Measurements from ENCODE around the gene TMEM220.

The TMEM220 gene

GRCh38 chr17:10767232-10767631, 37.4 kb upstream of the TMEM220 start:
- no peak for TF ChIP-seq CTCF (IDR thresholded peaks at IDR 0.05; ENCODE audit: control insufficient read depth, insufficient read depth, low read depth, low read length, missing control alignments)
- no peak for DNase-seq (ENCODE audit: low read depth)
- H3K4me3 ChIP-seq (ENCODE audit: control insufficient read depth, low read depth, low read length), result no peak overlapping the region

- TF ChIP-seq CTCF (IDR thresholded peaks at IDR 0.05; ENCODE audit: control insufficient read depth, insufficient read depth, low read depth, low read length, missing control alignments), result no peak
- no peak for DNase-seq (ENCODE audit: low read depth)
- H3K4me3 ChIP-seq (ENCODE audit: control insufficient read depth, low read depth, low read length), result no peak overlapping the region
Measured at GRCh38 chr17:10762037-10762436, 32.2 kb upstream of the TMEM220 start.

- H3K4me3 ChIP-seq (ENCODE audit: control insufficient read depth, low read depth, low read length), result no peak overlapping the region
- TF ChIP-seq CTCF (IDR thresholded peaks at IDR 0.05; ENCODE audit: control insufficient read depth, insufficient read depth, low read depth, low read length, missing control alignments), result no peak
- no peak for DNase-seq (ENCODE audit: low read depth)
Measured at GRCh38 chr17:10761281-10761680, 31.5 kb upstream of the TMEM220 start.

- no peak for TF ChIP-seq CTCF (IDR thresholded peaks at IDR 0.05; ENCODE audit: control insufficient read depth, insufficient read depth, low read depth, low read length, missing control alignments)
- H3K4me3 ChIP-seq (ENCODE audit: control insufficient read depth, low read depth, low read length), result no peak overlapping the region
- DNase-seq (ENCODE audit: low read depth), result no peak
Measured at GRCh38 chr17:10758062-10758461, 28.2 kb upstream of the TMEM220 start.

GRCh38 chr17:10757647-10758046, 27.8 kb upstream of the TMEM220 start:
- no peak for TF ChIP-seq CTCF (IDR thresholded peaks at IDR 0.05; ENCODE audit: control insufficient read depth, insufficient read depth, low read depth, low read length, missing control alignments)
- no peak overlapping the region for H3K4me3 ChIP-seq (ENCODE audit: control insufficient read depth, low read depth, low read length)
- DNase-seq (ENCODE audit: low read depth), result no peak

GRCh38 chr17:10757067-10757466, 27.2 kb upstream of the TMEM220 start:
- TF ChIP-seq CTCF (IDR thresholded peaks at IDR 0.05; ENCODE audit: control insufficient read depth, insufficient read depth, low read depth, low read length, missing control alignments), result no peak
- no peak for DNase-seq (ENCODE audit: low read depth)
- no peak overlapping the region for H3K4me3 ChIP-seq (ENCODE audit: control insufficient read depth, low read depth, low read length)

- no peak for DNase-seq (ENCODE audit: low read depth)
- no peak overlapping the region for H3K4me3 ChIP-seq (ENCODE audit: control insufficient read depth, low read depth, low read length)
- TF ChIP-seq CTCF (IDR thresholded peaks at IDR 0.05; ENCODE audit: control insufficient read depth, insufficient read depth, low read depth, low read length, missing control alignments), result no peak
Measured at GRCh38 chr17:10756619-10757018, 26.8 kb upstream of the TMEM220 start.

All from AG09309 (cell line).